ENCODE data around the gene MPC1L.
"Not testable (repeated sequence)": the region's sequence is repeated elsewhere in the genome, so short reads cannot be mapped to it uniquely, and the experiment has no call there.

The MPC1L gene

DNA sequence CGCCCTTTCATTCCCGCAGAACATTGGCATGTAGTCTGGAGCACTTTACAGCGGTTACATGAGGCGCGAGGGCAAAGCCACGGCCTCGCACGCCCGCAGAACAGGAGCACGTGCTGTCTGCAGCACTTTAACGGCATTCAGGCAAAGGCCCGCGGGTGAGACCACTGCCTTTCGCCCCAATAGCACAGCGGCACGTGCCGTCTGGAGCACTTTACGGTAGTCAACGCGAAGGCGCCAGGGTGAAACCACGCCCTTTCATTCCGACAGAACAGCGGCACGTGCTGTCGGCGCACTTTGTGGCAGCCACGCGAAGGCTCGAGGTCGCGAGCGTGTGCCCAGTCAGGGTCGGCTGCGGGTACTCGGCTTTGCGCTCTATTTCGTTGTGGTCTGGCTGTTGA lies at the start of gene MPC1L:
TSS of gene MPC1L (plus strand) at position 290 of the 398 bp plus-strand sequence. CDS start 138 bp downstream, outside the sequence.
- Mint-ChIP-seq H3K4me1 (no peaks in the 10 kb centered on the region), H3K4me3 (no peak within 1 kb of the TSS), H3K36me3 (peaks cover 14% of the 10 kb centered on the region), H3K9me3 (no peaks in the 10 kb centered on the region), H3K27ac (no peak within 1 kb of the TSS)
- no peak for ATAC-seq
- no peak for DNase-seq (ENCODE audit: low spot score in 2 of 2)

- Mint-ChIP-seq H3K27ac (no peak overlapping the region), H3K4me3 (no peak overlapping the region), H3K9me3 (no peaks in the 10 kb centered on the region), H3K4me1 (peaks cover 8% of the 10 kb centered on the region), H3K36me3 (no peaks in the 10 kb centered on the region)
- peak; percentile 32 for ATAC-seq
- DNase-seq (ENCODE audit: low spot score in 2 of 2): peak in 1 of 2 donors; percentile 50
Measured at GRCh38 chrX:40573763-40574162, 49.5 kb upstream of the MPC1L start.

GRCh38 chrX:40575411-40575810 lies 47.8 kb upstream of the MPC1L start:
- ATAC-seq; H3K4me1 Mint-ChIP-seq; H3K27ac Mint-ChIP-seq; H3K4me3 Mint-ChIP-seq; H3K9me3 Mint-ChIP-seq; DNase-seq (ENCODE audit: low spot score in 2 of 2); H3K36me3 Mint-ChIP-seq: not testable (repeated sequence)

DNA sequence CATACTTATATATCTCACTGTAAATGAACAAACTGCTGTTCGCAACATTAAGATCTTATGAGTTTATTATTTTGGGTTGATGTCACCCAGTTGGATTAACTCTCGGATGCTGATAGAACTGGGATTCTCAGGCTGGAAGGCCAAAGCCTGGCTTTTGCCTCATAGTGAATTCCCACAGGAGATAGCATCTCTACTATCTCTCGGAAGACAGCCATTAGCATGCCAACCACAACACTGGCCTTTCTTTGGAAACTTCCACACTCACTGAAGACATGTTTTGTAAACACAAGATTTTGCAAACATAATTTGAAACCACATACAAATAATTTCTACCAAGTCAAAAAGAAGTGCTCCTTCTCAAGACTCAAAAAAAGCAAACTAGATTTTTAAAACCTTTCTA lies 46.9 kb upstream of the MPC1L start:
- Mint-ChIP-seq H3K27ac (no peak overlapping the region), H3K36me3 (no peaks in the 10 kb centered on the region), H3K4me1 (no peaks in the 10 kb centered on the region), H3K9me3 (no peaks in the 10 kb centered on the region), H3K4me3 (no peak overlapping the region)
- no peak for ATAC-seq
- no peak for DNase-seq (ENCODE audit: low spot score in 2 of 2)

DNA sequence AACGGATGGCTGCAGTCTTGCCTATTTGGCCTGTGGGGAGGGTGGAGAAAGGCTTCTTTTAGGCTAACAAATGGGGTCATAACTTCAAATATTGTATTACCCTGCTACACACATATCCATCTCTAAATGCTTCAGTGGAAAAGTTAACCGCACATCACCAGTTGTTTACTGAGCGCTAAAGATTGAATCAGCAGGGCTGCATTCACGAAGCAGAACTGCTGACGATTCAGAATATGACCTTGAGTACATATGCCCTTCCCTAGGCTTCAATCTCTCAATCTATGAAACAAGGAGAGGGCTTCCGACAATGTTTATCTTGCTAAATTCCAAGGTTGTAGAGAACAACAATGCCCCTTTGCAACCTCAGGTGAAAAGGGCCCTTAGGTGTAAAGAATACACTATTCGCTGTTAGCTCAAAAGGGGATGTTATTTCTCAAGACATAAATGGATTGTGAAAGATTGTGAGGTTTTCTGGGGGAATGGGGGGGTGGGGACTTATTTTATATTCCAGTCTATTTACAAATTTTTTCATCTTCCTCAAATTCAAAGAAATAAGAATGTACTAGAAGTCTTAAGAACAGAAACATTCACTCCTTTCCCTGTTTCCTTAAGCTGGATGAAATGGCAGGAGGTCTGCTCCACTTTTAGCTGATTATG lies 45.1 kb upstream of the MPC1L start:
- no peak for DNase-seq (ENCODE audit: low spot score in 2 of 2)
- Mint-ChIP-seq H3K9me3 (no peaks in the 10 kb centered on the region), H3K4me1 (peaks cover 12% of the 10 kb centered on the region), H3K4me3 (no peak overlapping the region), H3K27ac (no peak overlapping the region), H3K36me3 (no peaks in the 10 kb centered on the region)
- ATAC-seq: no peak

- DNase-seq (ENCODE audit: low spot score in 2 of 2) (no peak), ATAC-seq (no peak)
- Mint-ChIP-seq H3K36me3 (no peaks in the 10 kb centered on the region), H3K4me3 (no peak overlapping the region), H3K27ac (no peak overlapping the region), H3K4me1 (peaks cover 20% of the 10 kb centered on the region), H3K9me3 (no peaks in the 10 kb centered on the region)
Measured at GRCh38 chrX:40579141-40579540, 44.1 kb upstream of the MPC1L start.

- DNase-seq (ENCODE audit: low spot score in 2 of 2) (no peak), ATAC-seq (peak; percentile 64)
- Mint-ChIP-seq H3K9me3 (no peaks in the 10 kb centered on the region), H3K27ac (peak overlapping the region; percentile 96), H3K4me3 (peak overlapping the region; percentile 91), H3K4me1 (peaks cover 22% of the 10 kb centered on the region), H3K36me3 (no peaks in the 10 kb centered on the region)
Measured at GRCh38 chrX:40579900-40580536, 43.2 kb upstream of the MPC1L start.

DNA sequence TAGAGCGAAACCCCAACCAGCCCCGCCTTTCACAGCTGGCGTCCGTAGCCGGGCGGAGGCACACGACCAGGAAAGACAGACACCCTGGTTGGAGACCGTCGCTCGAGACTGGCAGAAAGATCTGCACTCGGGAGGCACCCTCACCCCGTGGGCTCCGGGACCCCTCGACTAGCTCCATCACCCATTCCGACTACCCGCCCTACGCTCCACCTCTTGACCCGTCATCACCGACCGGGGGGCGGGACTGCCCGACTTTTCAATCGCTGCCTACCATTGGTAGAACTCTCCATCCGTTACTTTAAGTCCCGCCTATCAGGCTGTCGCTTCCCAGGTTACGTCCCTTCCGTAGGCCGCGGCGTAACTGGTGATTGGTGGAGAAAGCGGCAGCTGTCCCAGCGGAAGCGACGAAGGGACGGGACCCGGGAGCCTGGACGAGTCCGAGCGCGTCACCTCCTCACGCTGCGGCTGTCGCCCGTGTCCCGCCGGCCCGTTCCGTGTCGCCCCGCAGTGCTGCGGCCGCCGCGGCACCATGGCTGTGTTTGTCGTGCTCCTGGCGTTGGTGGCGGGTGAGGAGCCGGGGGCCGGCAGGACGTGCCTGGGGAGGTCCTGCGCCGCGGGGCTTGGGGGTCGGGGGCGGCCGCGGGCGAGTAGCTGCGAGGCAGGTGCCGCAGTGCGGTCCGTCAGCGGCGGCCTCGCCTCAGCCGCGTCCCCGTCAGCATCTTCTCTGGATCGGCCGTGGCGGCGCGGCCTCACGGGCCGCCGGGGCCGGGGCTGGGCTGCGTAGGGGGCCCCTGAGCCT lies 42.5 kb upstream of the MPC1L start, which contains the start of gene ATP6AP2:
TSS of gene ATP6AP2 (plus strand) at position 434 of the 799 bp plus-strand sequence. CDS start at position 530, 96 bp downstream.
- ATAC-seq (peak; percentile 98), DNase-seq (ENCODE audit: low spot score in 2 of 2) (peak; percentile 63 to 90)
- Mint-ChIP-seq H3K4me1 (peaks cover 27% of the 10 kb centered on the region), H3K4me3 (peak within 1 kb of the TSS; percentile 91), H3K36me3 (no peaks in the 10 kb centered on the region), H3K27ac (peak within 1 kb of the TSS; percentile 96), H3K9me3 (no peaks in the 10 kb centered on the region)

DNA sequence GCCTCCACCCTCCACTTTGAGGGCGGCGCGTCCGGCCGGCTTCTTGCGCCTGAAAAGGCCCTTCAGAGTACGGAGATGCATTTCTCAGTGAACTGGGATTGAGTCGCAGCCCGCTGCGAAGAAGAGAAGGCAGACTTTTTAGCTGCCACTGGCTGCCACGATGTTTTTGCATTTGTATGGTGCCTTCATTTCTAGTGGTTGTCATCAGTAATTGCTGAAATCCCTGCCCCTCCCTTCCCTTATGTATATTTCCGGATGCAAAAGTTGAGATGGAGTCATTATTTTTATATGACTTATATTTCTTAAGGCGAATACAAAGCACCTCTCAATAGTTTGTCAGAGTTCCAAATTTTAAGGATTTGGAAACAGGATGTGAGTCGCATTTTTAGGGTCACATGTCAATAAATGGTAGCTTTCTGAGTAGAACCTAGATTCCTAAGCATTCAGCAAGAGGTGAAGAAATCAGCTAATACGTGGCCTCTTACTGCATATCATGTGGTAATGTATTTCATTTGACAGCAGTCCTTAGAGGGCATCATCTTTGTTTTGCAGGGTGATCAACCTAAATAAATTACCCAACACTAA lies 41.8 kb upstream of the MPC1L start:
- DNase-seq (ENCODE audit: low spot score in 2 of 2) (no peak), ATAC-seq (no peak)

GRCh38 chrX:40582178-40582577 lies 41.0 kb upstream of the MPC1L start:
- DNase-seq (ENCODE audit: low spot score in 2 of 2); ATAC-seq; H3K27ac Mint-ChIP-seq; H3K9me3 Mint-ChIP-seq; H3K36me3 Mint-ChIP-seq: not testable (repeated sequence)
- Mint-ChIP-seq H3K4me1 (peaks cover 34% of the 10 kb centered on the region), H3K4me3 (peak overlapping the region; percentile 91)

More for the DNA sequence above, 41.8 kb upstream of the MPC1L start:
- peak overlapping the region; percentile 91 for H3K4me3 Mint-ChIP-seq
- no peaks in the 10 kb centered on the region for H3K36me3 Mint-ChIP-seq
- no peaks in the 10 kb centered on the region for H3K9me3 Mint-ChIP-seq
- peaks cover 32% of the 10 kb centered on the region for H3K4me1 Mint-ChIP-seq
- peak overlapping the region; percentile 96 for H3K27ac Mint-ChIP-seq

DNA sequence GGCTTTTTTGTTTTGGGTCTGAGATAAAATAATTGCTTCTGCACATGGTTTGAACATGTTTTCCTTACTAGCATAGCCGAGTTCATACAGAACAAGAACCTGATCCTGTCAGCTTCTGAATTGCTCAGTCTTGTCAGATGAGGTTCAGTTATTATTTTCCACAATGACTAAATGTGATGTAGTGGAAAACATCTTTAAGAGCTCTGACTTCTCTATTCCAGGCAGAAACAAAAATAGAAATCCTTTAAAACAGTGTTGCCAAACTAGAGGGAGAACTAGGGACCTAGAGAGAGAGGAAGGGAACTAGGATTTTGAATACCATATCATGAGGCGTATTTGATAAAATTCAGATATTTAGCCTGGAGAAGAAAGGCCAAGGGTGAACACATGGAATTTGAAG lies 40.4 kb upstream of the MPC1L start:
- H3K4me3 Mint-ChIP-seq: peak overlapping the region; percentile 91
- no peak overlapping the region for H3K27ac Mint-ChIP-seq
- peaks cover 34% of the 10 kb centered on the region for H3K4me1 Mint-ChIP-seq
- no peaks in the 10 kb centered on the region for H3K9me3 Mint-ChIP-seq
- ATAC-seq (no peak), DNase-seq (ENCODE audit: low spot score in 2 of 2) (no peak)
- H3K36me3 Mint-ChIP-seq: no peaks in the 10 kb centered on the region

GRCh38 chrX:40587623-40588022 lies 35.6 kb upstream of the MPC1L start:
- not testable (repeated sequence) for H3K27ac Mint-ChIP-seq; H3K9me3 Mint-ChIP-seq; H3K4me3 Mint-ChIP-seq; DNase-seq (ENCODE audit: low spot score in 2 of 2)
- peak; percentile 68 for ATAC-seq
- Mint-ChIP-seq H3K4me1 (peaks cover 27% of the 10 kb centered on the region), H3K36me3 (peaks cover 40% of the 10 kb centered on the region)

- not testable (repeated sequence) for DNase-seq (ENCODE audit: low spot score in 2 of 2); H3K4me3 Mint-ChIP-seq; H3K9me3 Mint-ChIP-seq
- Mint-ChIP-seq H3K36me3 (peaks cover 61% of the 10 kb centered on the region), H3K4me1 (peaks cover 19% of the 10 kb centered on the region), H3K27ac (peak overlapping the region; percentile 67)
- peak; percentile 95 for ATAC-seq
Measured at GRCh38 chrX:40589616-40590321, 33.5 kb upstream of the MPC1L start.

DNA sequence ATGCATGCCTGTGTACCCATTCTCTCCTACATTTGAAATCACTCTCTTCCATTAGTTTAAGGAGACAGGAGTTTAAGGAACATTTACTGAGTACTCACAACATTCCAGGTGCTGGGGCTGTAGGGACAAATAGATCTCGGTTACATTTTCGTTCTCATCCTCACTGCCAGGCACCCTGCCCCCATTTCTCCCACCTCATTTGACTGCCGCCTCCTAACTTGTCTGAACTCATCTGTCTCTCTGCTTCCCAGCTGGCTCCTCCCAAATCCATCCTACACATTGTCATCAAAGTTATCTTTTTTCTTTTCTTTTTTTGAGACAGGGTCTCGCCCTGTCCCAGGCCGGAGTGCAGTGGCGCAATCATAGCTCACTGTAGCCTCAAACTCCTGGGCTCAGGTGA lies 19.8 kb upstream of the MPC1L start:
- DNase-seq (ENCODE audit: low spot score in 2 of 2) (no peak), ATAC-seq (no peak)
- Mint-ChIP-seq H3K4me1 (no peaks in the 10 kb centered on the region), H3K9me3 (no peaks in the 10 kb centered on the region), H3K4me3 (no peak overlapping the region), H3K27ac (no peak overlapping the region), H3K36me3 (peaks cover 73% of the 10 kb centered on the region)

DNA sequence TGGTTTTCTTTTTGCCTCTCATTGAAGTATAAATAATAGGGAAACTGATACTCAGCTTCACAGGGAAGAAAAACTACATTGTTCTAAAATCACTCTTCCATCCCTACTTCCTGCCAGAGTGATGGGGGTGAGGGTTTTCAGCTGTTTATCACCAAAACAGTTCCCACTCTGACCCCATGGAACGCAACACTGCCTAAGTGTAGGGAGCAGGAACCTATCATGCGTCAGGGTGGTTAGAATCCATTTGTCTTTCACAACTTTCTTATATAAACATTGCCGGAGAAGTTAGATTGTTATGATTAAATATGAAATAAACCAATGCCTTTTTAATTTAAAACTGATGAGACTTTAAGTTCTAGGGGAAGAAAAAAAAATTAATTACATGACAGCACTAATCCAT lies 15.8 kb upstream of the MPC1L start:
- no peaks in the 10 kb centered on the region for H3K4me1 Mint-ChIP-seq
- DNase-seq (ENCODE audit: low spot score in 2 of 2) (no peak), ATAC-seq (no peak)
- peaks cover 34% of the 10 kb centered on the region for H3K36me3 Mint-ChIP-seq
- no peak overlapping the region for H3K4me3 Mint-ChIP-seq
- H3K27ac Mint-ChIP-seq: no peak overlapping the region
- H3K9me3 Mint-ChIP-seq: no peaks in the 10 kb centered on the region
